ENCODE measurements around the gene SERP2. TPM values are rescaled to one million over a fixed set of nuclear protein-coding genes. Genes with fewer than 3 reads are reported as not detected.
A peak's percentile ranks its signal among the peaks of the same experiment; 100 is the strongest.
"Not testable (repeated sequence)": the region's sequence is repeated elsewhere in the genome, so short reads cannot be mapped to it uniquely, and the experiment has no call there.

The SERP2 gene
- total RNA-seq (ENCODE audit: unreplicated experiment): 1.8 TPM
- long read RNA-seq, partial matches to known transcripts: 0 of 1 reads
- long read RNA-seq, other reads (novel, unspliced or antisense): 0 of 1 reads

- DNase-seq (ENCODE audit: low spot score): peak; percentile 18
- Mint-ChIP-seq H3K4me1 (ENCODE audit: unreplicated experiment) (peaks cover 11% of the 10 kb centered on the region), H3K9me3 (ENCODE audit: unreplicated experiment) (no peaks in the 10 kb centered on the region), H3K4me3 (ENCODE audit: unreplicated experiment) (peak within 1 kb of the TSS; percentile 84), H3K36me3 (ENCODE audit: low read depth, unreplicated experiment) (peaks cover 3% of the 10 kb centered on the region), H3K27me3 (ENCODE audit: unreplicated experiment) (peaks cover 13% of the 10 kb centered on the region), H3K27ac (ENCODE audit: unreplicated experiment) (no peak within 1 kb of the TSS)
- TF ChIP-seq, protein P1, sequence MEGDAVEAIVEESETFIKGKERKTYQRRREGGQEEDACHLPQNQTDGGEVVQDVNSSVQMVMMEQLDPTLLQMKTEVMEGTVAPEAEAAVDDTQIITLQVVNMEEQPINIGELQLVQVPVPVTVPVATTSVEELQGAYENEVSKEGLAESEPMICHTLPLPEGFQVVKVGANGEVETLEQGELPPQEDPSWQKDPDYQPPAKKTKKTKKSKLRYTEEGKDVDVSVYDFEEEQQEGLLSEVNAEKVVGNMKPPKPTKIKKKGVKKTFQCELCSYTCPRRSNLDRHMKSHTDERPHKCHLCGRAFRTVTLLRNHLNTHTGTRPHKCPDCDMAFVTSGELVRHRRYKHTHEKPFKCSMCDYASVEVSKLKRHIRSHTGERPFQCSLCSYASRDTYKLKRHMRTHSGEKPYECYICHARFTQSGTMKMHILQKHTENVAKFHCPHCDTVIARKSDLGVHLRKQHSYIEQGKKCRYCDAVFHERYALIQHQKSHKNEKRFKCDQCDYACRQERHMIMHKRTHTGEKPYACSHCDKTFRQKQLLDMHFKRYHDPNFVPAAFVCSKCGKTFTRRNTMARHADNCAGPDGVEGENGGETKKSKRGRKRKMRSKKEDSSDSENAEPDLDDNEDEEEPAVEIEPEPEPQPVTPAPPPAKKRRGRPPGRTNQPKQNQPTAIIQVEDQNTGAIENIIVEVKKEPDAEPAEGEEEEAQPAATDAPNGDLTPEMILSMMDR (IDR thresholded peaks at IDR 0.05; ENCODE audit: unreplicated experiment): no peak
Observed at GRCh38 chr13:44373601-44374347, at the start of gene SERP2. Gene SERP2 (plus strand): TSS chr13:44373824. CDS start chr13:44374026, 202 bp downstream.

- Mint-ChIP-seq H3K4me1 (ENCODE audit: unreplicated experiment) (no peaks in the 10 kb centered on the region), H3K36me3 (ENCODE audit: low read depth, unreplicated experiment) (no peaks in the 10 kb centered on the region)
- TF ChIP-seq, protein P1 (IDR thresholded peaks at IDR 0.05; ENCODE audit: unreplicated experiment): no peak
Observed at GRCh38 chr13:44326961-44327360, 46.7 kb upstream of the SERP2 start.

GRCh38 chr13:44329041-44329440 is 44.6 kb upstream of the SERP2 start:
- not testable (repeated sequence) for H3K36me3 Mint-ChIP-seq (ENCODE audit: low read depth, unreplicated experiment); H3K4me1 Mint-ChIP-seq (ENCODE audit: unreplicated experiment); H3K27me3 Mint-ChIP-seq (ENCODE audit: unreplicated experiment); H3K4me3 Mint-ChIP-seq (ENCODE audit: unreplicated experiment); H3K9me3 Mint-ChIP-seq (ENCODE audit: unreplicated experiment); H3K27ac Mint-ChIP-seq (ENCODE audit: unreplicated experiment); DNase-seq (ENCODE audit: low spot score)

More at GRCh38 chr13:44326961-44327360, 46.7 kb upstream of the SERP2 start:
- no peak for DNase-seq (ENCODE audit: low spot score)
- H3K27me3 Mint-ChIP-seq (ENCODE audit: unreplicated experiment): peaks cover 6% of the 10 kb centered on the region
- H3K9me3 Mint-ChIP-seq (ENCODE audit: unreplicated experiment): peaks cover 5% of the 10 kb centered on the region
- no peak overlapping the region for H3K27ac Mint-ChIP-seq (ENCODE audit: unreplicated experiment)
- no peak overlapping the region for H3K4me3 Mint-ChIP-seq (ENCODE audit: unreplicated experiment)

- H3K36me3 Mint-ChIP-seq (ENCODE audit: low read depth, unreplicated experiment): no peaks in the 10 kb centered on the region
- no peak for DNase-seq (ENCODE audit: low spot score)
- TF ChIP-seq, protein P1 (IDR thresholded peaks at IDR 0.05; ENCODE audit: unreplicated experiment): no peak
- no peak overlapping the region for H3K27ac Mint-ChIP-seq (ENCODE audit: unreplicated experiment)
- H3K9me3 Mint-ChIP-seq (ENCODE audit: unreplicated experiment): peaks cover 5% of the 10 kb centered on the region
- H3K4me1 Mint-ChIP-seq (ENCODE audit: unreplicated experiment): no peaks in the 10 kb centered on the region
- H3K4me3 Mint-ChIP-seq (ENCODE audit: unreplicated experiment): no peak overlapping the region
- H3K27me3 Mint-ChIP-seq (ENCODE audit: unreplicated experiment): no peaks in the 10 kb centered on the region
Observed at GRCh38 chr13:44329909-44330545, 43.6 kb upstream of the SERP2 start.

DNA sequence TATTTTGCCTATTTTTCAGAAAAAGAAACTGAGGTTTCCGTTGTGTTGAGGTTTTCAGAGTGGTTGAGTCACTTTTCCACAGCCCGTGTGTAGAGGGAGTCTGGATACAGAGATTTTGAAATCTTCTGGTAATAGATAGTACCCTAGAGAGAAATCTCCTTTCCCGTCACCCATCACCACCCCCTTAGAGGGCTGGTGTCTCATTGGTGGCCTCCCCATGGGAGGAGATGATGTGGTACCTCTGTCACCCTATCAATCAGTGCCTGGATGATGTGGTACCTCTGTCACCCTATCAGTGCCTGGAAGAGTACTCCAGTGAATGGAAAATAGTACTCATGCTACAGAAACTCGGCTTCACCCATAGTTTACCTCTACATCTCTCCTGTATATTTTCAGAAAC is 42.2 kb upstream of the SERP2 start:
- no peak for DNase-seq (ENCODE audit: low spot score)
- Mint-ChIP-seq H3K9me3 (ENCODE audit: unreplicated experiment) (peaks cover 5% of the 10 kb centered on the region), H3K27me3 (ENCODE audit: unreplicated experiment) (no peaks in the 10 kb centered on the region), H3K4me1 (ENCODE audit: unreplicated experiment) (no peaks in the 10 kb centered on the region), H3K36me3 (ENCODE audit: low read depth, unreplicated experiment) (no peaks in the 10 kb centered on the region), H3K4me3 (ENCODE audit: unreplicated experiment) (no peak overlapping the region), H3K27ac (ENCODE audit: unreplicated experiment) (no peak overlapping the region)
- TF ChIP-seq, protein P1 (IDR thresholded peaks at IDR 0.05; ENCODE audit: unreplicated experiment): no peak

All from endothelial cell (in vitro differentiated cells).